Omental fat pad (tissue), 4 donors: Measurements from ENCODE around the gene SEMA6B. TPM values are rescaled to one million over a fixed set of nuclear protein-coding genes. Genes with fewer than 3 reads are reported as not detected.

ENCODE experiments used
- ATAC-seq: fragments of 150-250 bp; one replicate; pipeline ENCODE4 v1.9.1; 2016; ENCODE audit warnings: mild to moderate bottlenecking, moderate library complexity; ENCODE audit not compliant: low FRiP score
- DNase-seq: peaks from one replicate; pipeline ENCODE4 v3.0.0-alpha.2; 2019; ENCODE audit warnings: low spot score
- CTCF ChIP-seq, 3 donors: fragments of 450-650 bp; IDR thresholded peaks; one replicate each; pipeline ENCODE4 v1.5.1; 2016 to 2017; ENCODE audit warnings: antibody characterized with exemption in 3 of 3, mild to moderate bottlenecking in 3 of 3, moderate library complexity in 2 of 3
- total RNA-seq, 4 donors: library from RNA; depleted of rRNA; stranded (reverse); fragments of >200 nt; gene quantifications; one replicate each; pipeline ENCODE4 v1.1.0, GENCODE V29; 2016

The SEMA6B gene
- total RNA-seq, 4 donors from 2014 or later = 4.4 to 39.3 (median 10.9) TPM

DNA sequence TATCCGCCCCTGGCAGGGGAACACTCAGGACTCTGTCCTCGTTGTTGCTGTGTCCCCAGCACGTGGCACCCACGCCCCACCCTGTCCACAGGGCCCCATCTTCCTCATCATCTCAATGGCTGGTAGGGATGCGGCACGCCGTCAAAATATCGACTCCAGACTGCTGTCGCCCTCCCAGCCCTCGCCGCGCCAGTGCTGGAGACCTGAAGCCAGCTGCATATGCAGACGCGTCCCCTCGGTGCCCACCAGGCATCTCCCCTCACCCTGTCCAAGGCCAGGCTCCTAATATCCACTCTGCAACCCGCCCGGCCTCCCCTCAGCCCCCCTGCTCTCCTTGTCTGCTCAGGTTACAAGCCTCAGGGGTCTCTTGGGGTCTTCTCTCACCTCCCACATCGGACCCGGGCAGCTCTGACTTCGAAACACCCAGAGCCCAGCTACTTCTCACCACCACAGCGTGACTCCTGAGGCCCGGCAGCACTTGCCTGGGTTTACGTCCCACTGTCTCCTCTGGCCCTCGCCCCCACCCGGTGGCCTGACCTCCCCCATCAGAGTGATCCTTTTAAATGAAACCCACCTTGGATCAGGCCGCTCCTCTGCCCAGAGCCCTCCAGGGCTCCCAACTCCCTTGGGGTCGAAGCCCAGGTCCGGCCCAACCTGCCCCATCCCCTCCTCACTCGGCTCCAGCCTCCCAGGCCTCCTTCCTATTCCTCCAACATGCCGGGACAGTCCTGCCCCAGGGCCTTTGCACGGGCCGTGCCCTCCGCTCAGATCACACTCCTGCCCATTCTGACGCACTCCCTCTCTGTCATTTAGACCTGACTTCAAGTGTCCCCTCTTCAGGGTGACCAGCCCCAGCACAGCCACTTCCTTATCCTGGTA is 53.7 kb downstream of the SEMA6B start:
- ATAC-seq (no peak), DNase-seq (no peak)
- no peak for TF ChIP-seq CTCF (IDR thresholded peaks at IDR 0.05)

GRCh38 chr19:4504891-4505569 is 54.5 kb downstream of the SEMA6B start:
- ATAC-seq = no peak
- no peak for DNase-seq
- no peak for TF ChIP-seq CTCF (IDR thresholded peaks at IDR 0.05)

DNA sequence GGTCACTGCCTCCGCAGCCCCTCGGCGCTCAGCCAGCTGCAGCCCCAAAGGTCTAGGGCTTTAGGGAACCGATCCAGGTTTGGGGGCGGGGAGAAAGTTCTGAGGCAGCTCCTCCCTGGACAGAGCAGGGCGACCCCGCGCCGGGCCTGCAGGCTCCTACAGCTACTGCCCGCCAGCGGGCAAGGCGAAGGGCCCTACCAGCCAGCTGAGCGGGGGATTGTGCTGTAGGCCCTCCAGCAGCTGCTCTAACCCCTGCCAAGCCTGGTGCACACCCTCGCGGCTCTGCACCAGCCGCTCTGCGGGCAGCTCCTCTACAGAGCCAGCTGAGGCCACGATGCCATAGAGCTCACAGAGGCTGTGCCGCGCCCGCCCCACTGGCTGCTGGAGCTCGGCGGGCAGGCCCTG is 55.2 kb downstream of the SEMA6B start:
- no peak for ATAC-seq
- DNase-seq = no peak

DNA sequence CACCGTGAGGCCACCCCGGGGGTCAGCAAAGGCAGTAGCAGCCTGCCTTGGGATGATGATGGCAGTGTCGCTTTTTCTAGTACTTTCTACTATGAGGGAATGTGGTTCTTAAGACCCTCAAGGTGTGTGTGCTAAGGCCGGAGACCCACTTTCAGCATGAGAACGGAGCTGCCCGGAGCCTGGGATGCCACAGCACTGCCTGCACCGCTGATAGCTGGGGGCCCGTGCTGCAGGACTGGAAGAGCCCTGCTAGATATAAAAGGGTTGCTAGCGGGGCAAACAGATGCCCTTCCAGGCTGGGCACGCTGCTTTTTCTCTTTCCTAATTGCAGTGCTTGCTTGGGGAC is 55.7 kb downstream of the SEMA6B start:
- DNase-seq (no peak), ATAC-seq (no peak)
- no peak for TF ChIP-seq CTCF (IDR thresholded peaks at IDR 0.05)

More for the DNA sequence above, 55.2 kb downstream of the SEMA6B start:
- TF ChIP-seq CTCF (IDR thresholded peaks at IDR 0.05) = no peak

DNA sequence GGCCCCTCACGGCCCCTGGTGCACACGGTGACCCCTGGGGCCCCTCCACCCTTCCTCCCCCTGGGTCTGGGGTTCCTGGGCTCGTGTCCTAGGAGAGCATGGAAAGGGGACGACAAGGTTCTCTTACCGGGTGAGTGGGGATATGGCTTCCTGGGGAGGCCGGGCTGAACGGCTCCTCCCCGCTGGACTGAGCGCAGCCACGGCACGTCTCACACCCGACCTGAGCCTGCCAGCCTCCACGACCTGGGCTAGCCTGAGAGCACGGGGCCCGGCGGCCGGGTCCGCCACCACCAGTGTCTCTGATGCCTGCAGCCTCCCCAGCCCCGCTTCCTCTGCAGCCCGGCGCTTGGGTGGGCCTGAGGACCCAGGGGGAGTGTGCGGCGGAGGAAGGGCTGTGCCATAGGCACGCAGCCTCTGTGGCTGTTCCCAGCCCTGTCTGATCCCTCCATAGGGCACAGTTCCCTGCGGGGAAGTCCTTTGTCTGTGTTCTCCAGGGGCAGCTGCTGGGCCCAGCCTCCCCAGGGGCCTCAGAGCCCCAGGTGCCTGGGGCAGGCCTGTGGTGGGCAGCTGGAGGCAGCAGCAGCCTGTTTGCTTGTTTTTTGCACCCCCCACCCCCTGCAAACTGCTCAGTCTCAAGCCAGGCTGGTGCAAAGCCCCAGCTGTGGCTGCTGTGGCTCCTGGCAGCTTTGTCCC is 56.2 kb downstream of the SEMA6B start:
- ATAC-seq (no peak), DNase-seq (no peak)
- no peak for TF ChIP-seq CTCF (IDR thresholded peaks at IDR 0.05)

- no peak for DNase-seq
Observed at GRCh38 chr19:4502282-4503131, 57.0 kb downstream of the SEMA6B start.

More at GRCh38 chr19:4502282-4503131, 57.0 kb downstream of the SEMA6B start:
- ATAC-seq = no peak
- no peak for TF ChIP-seq CTCF (IDR thresholded peaks at IDR 0.05)
